NOMO-1 (cell line): Measurements from ENCODE around the gene PPP1R9B.

ENCODE experiments used
- DNase-seq, 2 experiments: peaks; one replicate each; lab custom pipeline; 2025; ENCODE audit not compliant: unreplicated experiment in 2 of 2; lab: John Stamatoyannopoulos, UW

The PPP1R9B gene

GRCh38 chr17:50094753-50095619 lies 55.5 kb downstream of the PPP1R9B start, which contains the start of gene PDK2:
PDK2 (plus strand) TSS chr17:50095351; CDS start chr17:50095436, 85 bp downstream.
- DNase-seq: peak; percentile 95 to 97

GRCh38 chr17:50094243-50094752 lies 56.2 kb downstream of the PPP1R9B start:
- peak; percentile 67 to 72 for DNase-seq

- no peak for DNase-seq
Measured at GRCh38 chr17:50093807-50094206, 56.7 kb downstream of the PPP1R9B start.

GRCh38 chr17:50093246-50093645 lies 57.2 kb downstream of the PPP1R9B start:
- DNase-seq: no peak

GRCh38 chr17:50091918-50092285 lies 58.6 kb downstream of the PPP1R9B start:
- no peak for DNase-seq

GRCh38 chr17:50090971-50091917 lies 59.2 kb downstream of the PPP1R9B start:
- no peak for DNase-seq

GRCh38 chr17:50090071-50090470 lies 60.4 kb downstream of the PPP1R9B start:
- DNase-seq: no peak

GRCh38 chr17:50088952-50089825 lies 61.3 kb downstream of the PPP1R9B start:
- no peak for DNase-seq

GRCh38 chr17:50087912-50088405 lies 62.5 kb downstream of the PPP1R9B start:
- no peak for DNase-seq

- DNase-seq: peak; percentile 64 to 65
Measured at GRCh38 chr17:50087246-50087911, 63.1 kb downstream of the PPP1R9B start.
